Measurements from ENCODE around the gene NHSL2.
"Not testable (repeated sequence)": the region's sequence is repeated elsewhere in the genome, so short reads cannot be mapped to it uniquely, and the experiment has no call there.

NHSL2 gene

GRCh38 chrX:72041871-72042851, 131.5 kb downstream of the NHSL2 start:
- no peak for DNase-seq (ENCODE audit: low read depth in 3 of 3)

- DNase-seq (ENCODE audit: low read depth in 3 of 3) = no peak
Observed at GRCh38 chrX:72042852-72043248, 132.2 kb downstream of the NHSL2 start.

- no peak for DNase-seq (ENCODE audit: low read depth in 3 of 3)
Observed at GRCh38 chrX:72043636-72044035, 133.0 kb downstream of the NHSL2 start.

- DNase-seq (ENCODE audit: low read depth in 3 of 3) = no peak
Observed at GRCh38 chrX:72045141-72045540, 134.5 kb downstream of the NHSL2 start.

- no peak for DNase-seq (ENCODE audit: low read depth in 3 of 3)
Observed at GRCh38 chrX:72045552-72046277, 135.1 kb downstream of the NHSL2 start.

- DNase-seq (ENCODE audit: low read depth in 3 of 3) = no peak
Observed at GRCh38 chrX:72046447-72046846, 135.8 kb downstream of the NHSL2 start.

GRCh38 chrX:72048510-72049455, 138.1 kb downstream of the NHSL2 start:
- no peak for DNase-seq (ENCODE audit: low read depth in 3 of 3)

- DNase-seq (ENCODE audit: low read depth in 3 of 3) = no peak
Observed at GRCh38 chrX:72050011-72050410, 139.4 kb downstream of the NHSL2 start.

GRCh38 chrX:72051589-72051988, 140.9 kb downstream of the NHSL2 start:
- DNase-seq (ENCODE audit: low read depth in 3 of 3) = no peak

GRCh38 chrX:72052415-72053090, 141.9 kb downstream of the NHSL2 start:
- no peak for DNase-seq (ENCODE audit: low read depth in 3 of 3)

GRCh38 chrX:72053508-72053907, 142.9 kb downstream of the NHSL2 start:
- no peak for DNase-seq (ENCODE audit: low read depth in 3 of 3)

- DNase-seq (ENCODE audit: low read depth in 3 of 3) = no peak
Observed at GRCh38 chrX:72054779-72055489, 144.3 kb downstream of the NHSL2 start.

- no peak for DNase-seq (ENCODE audit: low read depth in 3 of 3)
Observed at GRCh38 chrX:72057331-72057730, 146.7 kb downstream of the NHSL2 start.

GRCh38 chrX:72057849-72058248, 147.2 kb downstream of the NHSL2 start:
- no peak for DNase-seq (ENCODE audit: low read depth in 3 of 3)

- not testable (repeated sequence) for DNase-seq (ENCODE audit: low read depth in 3 of 3)
Observed at GRCh38 chrX:72058346-72058745, 147.7 kb downstream of the NHSL2 start.

GRCh38 chrX:72060196-72060920, 149.7 kb downstream of the NHSL2 start:
- no peak for DNase-seq (ENCODE audit: low read depth in 3 of 3)

GRCh38 chrX:72060921-72061490, 150.4 kb downstream of the NHSL2 start:
- no peak for DNase-seq (ENCODE audit: low read depth in 3 of 3)

GRCh38 chrX:72062916-72063315, 152.3 kb downstream of the NHSL2 start:
- no peak for DNase-seq (ENCODE audit: low read depth in 3 of 3)
